ENCODE data around the gene SRGAP3. TPM values are rescaled to one million over a fixed set of nuclear protein-coding genes. Genes with fewer than 3 reads are reported as not detected.

The SRGAP3 gene
- total and polyA plus RNA-seq, 2 experiments from 2014 or later: 0.89 to 1.7 TPM

DNA sequence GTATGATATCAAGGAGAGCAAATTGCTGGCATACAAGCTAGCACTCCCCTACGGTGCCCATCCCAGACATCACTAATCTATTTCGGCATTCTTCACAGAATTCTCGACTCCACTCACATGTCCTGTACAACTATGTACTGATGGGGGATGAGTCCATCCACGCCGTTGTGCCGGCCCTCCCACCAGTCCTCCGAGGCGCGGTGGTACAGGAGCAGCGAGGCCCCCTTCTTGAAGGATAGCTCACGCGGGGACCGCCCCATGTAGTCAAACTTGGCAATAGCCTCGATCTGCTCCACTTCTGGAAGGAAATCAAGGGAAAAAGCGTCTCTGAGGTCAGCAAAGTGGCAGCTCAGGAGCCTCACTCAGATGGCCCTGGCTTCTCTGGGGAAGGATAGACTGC is 255.2 kb downstream of the SRGAP3 start:
- Histone ChIP-seq H3K9me2 (ENCODE audit: insufficient read depth) (no peaks in the 10 kb centered on the region), H3K4me2 (ENCODE audit: unreplicated experiment) (no peak overlapping the region), H3K27me3 (replicated peaks; ENCODE audit: insufficient read depth) (no peaks in the 10 kb centered on the region), H3K4me1 (ENCODE audit: insufficient read depth) (no peaks in the 10 kb centered on the region), H3K36me3 (ENCODE audit: low read depth) (no peaks in the 10 kb centered on the region), H3K27ac (no peak overlapping the region), H3K79me2 (ENCODE audit: insufficient read depth) (no peaks in the 10 kb centered on the region), H3F3A (ENCODE audit: insufficient read depth) (no peaks in the 10 kb centered on the region), H3K9ac (no peak overlapping the region), H3K4me3 (no peak overlapping the region), H3K9me3 (ENCODE audit: low read depth) (no peaks in the 10 kb centered on the region), H4K20me1 (ENCODE audit: insufficient read depth) (no peaks in the 10 kb centered on the region), H2AFZ (no peak overlapping the region)
- in situ Hi-C loops (cut with MboI): no loop called here
- no peak for DNase-seq
- WGBS, 2 experiments (ENCODE audit: low coverage in 1 of 2, low lambda C conversion rate in 2 of 2, missing lambda C conversion rate in 2 of 2): 89 to 94% methylated on average over 15 of the region's 15 CpGs
- TF ChIP-seq EZH2 (IDR thresholded peaks at IDR 0.05; ENCODE audit: insufficient read depth, poor library complexity, severe bottlenecking): no peak
- no peak for TF ChIP-seq EZH2phosphoT487 (IDR thresholded peaks at IDR 0.05; ENCODE audit: insufficient read depth, low read depth)

DNA sequence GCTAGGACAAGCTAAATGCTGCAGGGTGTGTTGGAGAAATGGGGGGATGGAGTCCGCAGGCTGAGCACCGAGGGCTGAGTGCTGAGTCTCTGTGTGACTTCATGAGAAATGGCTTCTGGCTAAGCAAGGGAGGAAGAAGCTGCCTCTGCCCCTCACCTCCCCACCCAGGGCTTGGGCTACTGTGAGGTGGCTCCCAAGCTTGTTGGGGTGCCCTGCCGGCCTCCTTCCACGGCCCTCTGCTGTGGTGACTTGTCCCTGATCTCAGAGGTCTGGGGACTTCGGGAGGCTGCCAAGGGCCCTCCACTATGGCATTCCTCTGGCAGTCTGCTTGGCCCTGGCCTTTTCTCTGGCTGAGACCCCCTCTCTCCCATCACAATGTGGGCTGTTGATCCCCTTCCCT is 256.1 kb downstream of the SRGAP3 start:
- Histone ChIP-seq H3K9me2 (ENCODE audit: insufficient read depth) (no peaks in the 10 kb centered on the region), H3K36me3 (ENCODE audit: low read depth) (no peaks in the 10 kb centered on the region), H3K27ac (no peak overlapping the region), H3K27me3 (replicated peaks; ENCODE audit: insufficient read depth) (no peaks in the 10 kb centered on the region), H3K79me2 (ENCODE audit: insufficient read depth) (no peaks in the 10 kb centered on the region), H2AFZ (no peak overlapping the region), H3K4me1 (ENCODE audit: insufficient read depth) (no peaks in the 10 kb centered on the region), H3K4me2 (ENCODE audit: unreplicated experiment) (no peak overlapping the region), H3K9me3 (ENCODE audit: low read depth) (no peaks in the 10 kb centered on the region), H4K20me1 (ENCODE audit: insufficient read depth) (no peaks in the 10 kb centered on the region), H3K9ac (no peak overlapping the region), H3K4me3 (no peak overlapping the region), H3F3A (ENCODE audit: insufficient read depth) (no peaks in the 10 kb centered on the region)
- 89 to 91% methylated on average over 4 to 5 of the region's 5 CpGs for WGBS, 2 experiments (ENCODE audit: low coverage in 1 of 2, low lambda C conversion rate in 2 of 2, missing lambda C conversion rate in 2 of 2)
- no peak for TF ChIP-seq EZH2phosphoT487 (IDR thresholded peaks at IDR 0.05; ENCODE audit: insufficient read depth, low read depth)
- no peak for TF ChIP-seq EZH2 (IDR thresholded peaks at IDR 0.05; ENCODE audit: insufficient read depth, poor library complexity, severe bottlenecking)
- in situ Hi-C loops (cut with MboI): no loop called here
- no peak for DNase-seq

DNA sequence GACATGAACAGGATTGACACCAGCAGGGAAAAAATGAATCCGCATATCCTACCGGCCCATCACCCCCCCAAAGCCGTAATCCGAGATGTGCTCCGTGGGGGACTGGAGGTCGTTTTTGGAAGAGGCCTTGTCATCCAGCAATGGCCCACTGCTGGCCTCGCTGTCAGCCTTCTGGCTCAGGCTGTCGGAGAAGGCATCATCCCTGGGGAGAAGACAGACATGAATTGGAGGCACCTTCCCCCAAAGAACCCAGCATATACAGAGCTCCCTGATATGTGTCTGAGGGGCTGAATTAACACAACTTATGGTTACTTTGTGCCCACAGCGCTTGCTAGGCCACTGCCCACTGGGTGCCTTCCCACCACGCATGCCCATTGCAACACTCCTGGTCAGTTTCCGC is 256.6 kb downstream of the SRGAP3 start:
- no peak for TF ChIP-seq EZH2phosphoT487 (IDR thresholded peaks at IDR 0.05; ENCODE audit: insufficient read depth, low read depth)
- TF ChIP-seq EZH2 (IDR thresholded peaks at IDR 0.05; ENCODE audit: insufficient read depth, poor library complexity, severe bottlenecking): no peak
- Histone ChIP-seq H3K79me2 (ENCODE audit: insufficient read depth) (no peaks in the 10 kb centered on the region), H3K4me1 (ENCODE audit: insufficient read depth) (no peaks in the 10 kb centered on the region), H3F3A (ENCODE audit: insufficient read depth) (no peaks in the 10 kb centered on the region), H3K9ac (no peak overlapping the region), H2AFZ (no peak overlapping the region), H3K27me3 (replicated peaks; ENCODE audit: insufficient read depth) (no peaks in the 10 kb centered on the region), H3K27ac (no peak overlapping the region), H3K9me3 (ENCODE audit: low read depth) (no peaks in the 10 kb centered on the region), H3K4me2 (ENCODE audit: unreplicated experiment) (no peak overlapping the region), H3K4me3 (no peak overlapping the region), H3K9me2 (ENCODE audit: insufficient read depth) (no peaks in the 10 kb centered on the region), H3K36me3 (ENCODE audit: low read depth) (no peaks in the 10 kb centered on the region), H4K20me1 (ENCODE audit: insufficient read depth) (no peaks in the 10 kb centered on the region)
- in situ Hi-C loops (cut with MboI): no loop called here
- WGBS, 2 experiments (ENCODE audit: low coverage in 1 of 2, low lambda C conversion rate in 2 of 2, missing lambda C conversion rate in 2 of 2): 80 to 83% methylated on average over 10 to 11 of the region's 11 CpGs
- DNase-seq: no peak

DNA sequence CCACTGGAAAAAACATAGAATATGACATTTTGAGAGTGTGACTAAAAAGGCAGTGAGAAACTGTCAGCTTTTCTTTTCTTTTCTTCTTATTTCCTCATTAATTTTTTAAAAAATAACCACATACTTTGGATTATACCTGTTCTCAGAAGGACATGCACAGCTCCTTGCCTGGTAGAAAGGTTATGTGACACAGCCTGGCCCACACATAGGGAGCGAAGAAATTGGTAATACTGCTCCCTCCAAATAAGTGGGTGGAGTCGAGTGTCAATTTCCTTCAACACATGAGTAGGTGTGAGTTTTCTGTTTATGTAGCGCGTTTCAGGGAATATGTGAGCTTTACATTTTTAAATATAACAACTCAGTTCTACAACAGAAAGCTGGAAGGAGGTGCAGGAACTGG is 257.2 kb downstream of the SRGAP3 start:
- Histone ChIP-seq H3K4me2 (ENCODE audit: unreplicated experiment) (no peak overlapping the region), H3K9ac (no peak overlapping the region), H3K4me1 (ENCODE audit: insufficient read depth) (no peaks in the 10 kb centered on the region), H3K79me2 (ENCODE audit: insufficient read depth) (no peaks in the 10 kb centered on the region), H2AFZ (no peak overlapping the region), H3K9me3 (ENCODE audit: low read depth) (no peaks in the 10 kb centered on the region), H3K36me3 (ENCODE audit: low read depth) (no peaks in the 10 kb centered on the region), H3F3A (ENCODE audit: insufficient read depth) (no peaks in the 10 kb centered on the region), H3K27me3 (replicated peaks; ENCODE audit: insufficient read depth) (no peaks in the 10 kb centered on the region), H4K20me1 (ENCODE audit: insufficient read depth) (no peaks in the 10 kb centered on the region), H3K4me3 (no peak overlapping the region), H3K27ac (no peak overlapping the region), H3K9me2 (ENCODE audit: insufficient read depth) (no peaks in the 10 kb centered on the region)
- WGBS, 2 experiments (ENCODE audit: low coverage in 1 of 2, low lambda C conversion rate in 2 of 2, missing lambda C conversion rate in 2 of 2): 87 to 89% methylated on average over 4 of the region's 4 CpGs
- in situ Hi-C loops (cut with MboI): no loop called here
- TF ChIP-seq EZH2phosphoT487 (IDR thresholded peaks at IDR 0.05; ENCODE audit: insufficient read depth, low read depth) (no peak), EZH2 (IDR thresholded peaks at IDR 0.05; ENCODE audit: insufficient read depth, poor library complexity, severe bottlenecking) (no peak)
- DNase-seq: no peak
